Parathyroid adenoma (tissue), 2 donors: ENCODE results near the gene ERFE.

Source experiments
- H2AFZ ChIP-seq: fragments of 300-600 bp; sonication (generic); one replicate; pipeline ENCODE4 v1.7.0; 2017; ENCODE audit warnings: antibody characterized with exemption, mild to moderate bottlenecking
- H3K27ac ChIP-seq: fragments of 300-600 bp; sonication (generic); one replicate; pipeline ENCODE4 v1.7.0; 2017
- H3K27me3 ChIP-seq: fragments of 300-600 bp; sonication (generic); one replicate; pipeline ENCODE4 v1.7.0; 2017; ENCODE audit warnings: low read length; ENCODE audit not compliant: control insufficient read depth, insufficient read depth
- H3K36me3 ChIP-seq: fragments of 300-600 bp; sonication (generic); one replicate; pipeline ENCODE4 v1.7.0; 2017; ENCODE audit warnings: low read length; ENCODE audit not compliant: control insufficient read depth, insufficient read depth
- H3K4me1 ChIP-seq: fragments of 300-600 bp; sonication (generic); one replicate; pipeline ENCODE4 v1.7.0; 2017; ENCODE audit warnings: control low read depth
- H3K4me2 ChIP-seq: fragments of 300-600 bp; sonication (generic); one replicate; pipeline ENCODE4 v1.7.0; 2017; ENCODE audit warnings: low read length
- H3K4me3 ChIP-seq: fragments of 300-600 bp; sonication (generic); one replicate; pipeline ENCODE4 v1.7.0; 2017; ENCODE audit warnings: low read depth, low read length
- H3K79me2 ChIP-seq: fragments of 300-600 bp; sonication (generic); one replicate; pipeline ENCODE4 v1.7.0; 2017; ENCODE audit warnings: control low read depth
- H3K9ac ChIP-seq: fragments of 300-600 bp; sonication (generic); one replicate; pipeline ENCODE4 v1.7.0; 2017; ENCODE audit warnings: mild to moderate bottlenecking
- H3K9me3 ChIP-seq: fragments of 300-600 bp; sonication (generic); one replicate; pipeline ENCODE4 v1.7.0; 2017; ENCODE audit warnings: low read length; ENCODE audit not compliant: control insufficient read depth
- TF ChIP-seq, protein P1 (sequence below): fragments of 300-600 bp; sonication (generic); IDR thresholded peaks from one replicate; pipeline ENCODE4 v1.7.0; 2017; ENCODE audit warnings: antibody characterized with exemption, mild to moderate bottlenecking
- donor health status: primary hyperparathyroidism.

ERFE gene

DNA sequence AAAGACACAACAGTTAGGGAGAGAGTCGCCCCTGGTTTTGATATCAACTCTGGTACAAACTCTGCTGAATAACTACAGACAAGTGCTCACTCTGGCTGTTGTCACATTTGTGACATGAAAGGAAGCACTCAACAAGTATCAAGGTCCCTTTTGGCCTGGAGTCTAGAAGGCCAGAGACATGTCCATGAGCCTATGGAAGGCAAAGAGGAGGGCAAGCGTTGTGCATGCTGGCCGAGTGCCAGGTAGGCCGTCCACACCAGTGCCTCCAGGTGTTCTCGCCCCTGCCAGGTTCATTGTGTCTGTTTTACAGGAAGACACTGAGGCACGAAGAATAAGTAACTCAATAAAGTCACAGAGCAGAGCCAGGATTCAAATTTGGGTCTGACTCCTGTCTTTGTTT, 23.6 kb downstream of the ERFE start:
- H3K4me1 ChIP-seq = peaks cover 6% of the 10 kb centered on the region
- H3K4me2 ChIP-seq = no peak overlapping the region
- no peaks in the 10 kb centered on the region for H3K27me3 ChIP-seq
- TF ChIP-seq, protein P1, sequence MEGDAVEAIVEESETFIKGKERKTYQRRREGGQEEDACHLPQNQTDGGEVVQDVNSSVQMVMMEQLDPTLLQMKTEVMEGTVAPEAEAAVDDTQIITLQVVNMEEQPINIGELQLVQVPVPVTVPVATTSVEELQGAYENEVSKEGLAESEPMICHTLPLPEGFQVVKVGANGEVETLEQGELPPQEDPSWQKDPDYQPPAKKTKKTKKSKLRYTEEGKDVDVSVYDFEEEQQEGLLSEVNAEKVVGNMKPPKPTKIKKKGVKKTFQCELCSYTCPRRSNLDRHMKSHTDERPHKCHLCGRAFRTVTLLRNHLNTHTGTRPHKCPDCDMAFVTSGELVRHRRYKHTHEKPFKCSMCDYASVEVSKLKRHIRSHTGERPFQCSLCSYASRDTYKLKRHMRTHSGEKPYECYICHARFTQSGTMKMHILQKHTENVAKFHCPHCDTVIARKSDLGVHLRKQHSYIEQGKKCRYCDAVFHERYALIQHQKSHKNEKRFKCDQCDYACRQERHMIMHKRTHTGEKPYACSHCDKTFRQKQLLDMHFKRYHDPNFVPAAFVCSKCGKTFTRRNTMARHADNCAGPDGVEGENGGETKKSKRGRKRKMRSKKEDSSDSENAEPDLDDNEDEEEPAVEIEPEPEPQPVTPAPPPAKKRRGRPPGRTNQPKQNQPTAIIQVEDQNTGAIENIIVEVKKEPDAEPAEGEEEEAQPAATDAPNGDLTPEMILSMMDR = no peak
- H3K79me2 ChIP-seq = no peaks in the 10 kb centered on the region
- H3K36me3 ChIP-seq = no peaks in the 10 kb centered on the region
- H3K9me3 ChIP-seq = no peaks in the 10 kb centered on the region
- no peak overlapping the region for H3K4me3 ChIP-seq
- H2AFZ ChIP-seq = no peak overlapping the region
- H3K9ac ChIP-seq = no peak overlapping the region
- no peak overlapping the region for H3K27ac ChIP-seq

- Histone ChIP-seq H3K27me3 (no peaks in the 10 kb centered on the region), H3K4me1 (peaks cover 6% of the 10 kb centered on the region), H3K4me3 (no peak overlapping the region), H3K27ac (no peak overlapping the region), H3K36me3 (no peaks in the 10 kb centered on the region), H3K4me2 (no peak overlapping the region), H3K79me2 (peaks cover 5% of the 10 kb centered on the region), H3K9ac (no peak overlapping the region), H2AFZ (no peak overlapping the region), H3K9me3 (no peaks in the 10 kb centered on the region)
- TF ChIP-seq, protein P1 = no peak
Measured at GRCh38 chr2:238183821-238184220, 25.1 kb downstream of the ERFE start.

DNA sequence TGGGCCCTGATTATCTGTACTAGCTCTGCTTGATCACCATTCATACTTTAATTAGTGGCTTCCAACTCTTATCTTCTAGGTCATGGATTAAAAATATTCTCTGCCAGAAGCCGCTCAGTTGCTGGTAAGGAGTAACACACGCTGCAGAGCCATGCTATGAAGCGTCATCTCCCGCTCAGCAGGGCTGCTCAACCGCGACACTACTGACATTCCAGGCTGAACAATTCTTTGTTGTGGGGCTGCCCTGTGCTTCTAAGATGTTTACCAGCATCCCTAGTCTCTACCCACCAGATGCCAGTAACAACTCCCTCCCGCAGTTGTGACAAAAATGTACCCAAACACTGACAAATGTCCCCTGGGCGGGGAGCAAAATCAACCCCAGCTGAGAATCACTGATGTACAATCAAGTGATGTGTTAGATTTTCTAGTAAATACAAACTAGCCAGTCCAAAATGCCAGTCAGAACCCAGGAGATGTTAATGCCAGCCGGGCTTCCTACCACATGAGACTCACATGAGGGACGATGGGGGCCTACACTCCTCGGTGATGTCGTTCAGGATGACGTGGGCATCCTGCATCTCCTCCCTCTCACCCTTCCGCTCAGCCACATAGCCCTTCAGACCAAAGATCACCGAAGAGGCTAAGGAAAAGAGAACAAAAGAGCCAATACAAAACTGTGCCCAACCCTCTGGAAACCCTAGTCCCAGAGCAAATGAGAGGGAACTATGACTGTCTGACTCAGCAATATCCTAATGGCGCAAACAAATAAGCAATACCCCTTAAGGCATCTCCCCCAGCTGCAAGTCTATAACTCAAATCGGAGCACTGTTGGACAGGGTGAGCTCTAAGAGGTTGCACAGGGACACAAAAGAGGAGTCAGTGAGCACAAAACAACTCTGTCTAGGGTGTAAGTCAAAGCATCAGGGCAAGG, 29.1 kb downstream of the ERFE start:
- Histone ChIP-seq H3K9ac (no peak overlapping the region), H3K4me2 (no peak overlapping the region), H3K27ac (no peak overlapping the region), H3K79me2 (peaks cover 5% of the 10 kb centered on the region), H3K4me1 (peaks cover 6% of the 10 kb centered on the region), H2AFZ (no peak overlapping the region), H3K36me3 (no peaks in the 10 kb centered on the region), H3K4me3 (no peak overlapping the region), H3K27me3 (no peaks in the 10 kb centered on the region), H3K9me3 (no peaks in the 10 kb centered on the region)
- TF ChIP-seq, protein P1 = no peak

DNA sequence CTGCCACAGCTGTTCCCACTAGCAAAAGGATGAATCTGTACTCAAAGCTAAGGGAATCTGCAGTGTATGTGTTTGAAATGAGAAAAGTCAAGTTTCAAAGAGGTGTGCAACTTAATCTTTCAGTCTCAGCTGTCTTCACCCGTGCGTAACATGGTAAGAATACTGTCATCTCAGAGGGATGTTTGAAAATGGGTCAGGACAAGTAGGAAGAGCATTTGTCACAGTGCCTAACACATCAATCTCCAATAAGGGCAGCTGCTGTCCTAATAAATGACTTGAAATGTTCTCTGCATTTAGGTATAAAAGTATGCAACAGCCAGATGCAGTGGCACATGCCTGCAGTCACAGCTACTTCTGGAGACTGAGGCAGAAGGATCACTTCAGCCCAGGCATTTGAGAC, 31.7 kb downstream of the ERFE start:
- peaks cover 11% of the 10 kb centered on the region for H3K79me2 ChIP-seq
- TF ChIP-seq, protein P1 = no peak
- H3K4me3 ChIP-seq = no peak overlapping the region
- no peak overlapping the region for H3K9ac ChIP-seq
- no peak overlapping the region for H2AFZ ChIP-seq
- H3K9me3 ChIP-seq = no peaks in the 10 kb centered on the region
- H3K4me2 ChIP-seq = no peak overlapping the region
- H3K27me3 ChIP-seq = no peaks in the 10 kb centered on the region
- no peaks in the 10 kb centered on the region for H3K4me1 ChIP-seq
- H3K36me3 ChIP-seq = no peaks in the 10 kb centered on the region
- no peak overlapping the region for H3K27ac ChIP-seq
